NCI-H2029 (cell line): Measurements from ENCODE around the gene PHACTR3.

Experiments
- DNase-seq: peaks from one replicate; lab custom pipeline; 2025; lab: John Stamatoyannopoulos, UW

PHACTR3 gene

DNA sequence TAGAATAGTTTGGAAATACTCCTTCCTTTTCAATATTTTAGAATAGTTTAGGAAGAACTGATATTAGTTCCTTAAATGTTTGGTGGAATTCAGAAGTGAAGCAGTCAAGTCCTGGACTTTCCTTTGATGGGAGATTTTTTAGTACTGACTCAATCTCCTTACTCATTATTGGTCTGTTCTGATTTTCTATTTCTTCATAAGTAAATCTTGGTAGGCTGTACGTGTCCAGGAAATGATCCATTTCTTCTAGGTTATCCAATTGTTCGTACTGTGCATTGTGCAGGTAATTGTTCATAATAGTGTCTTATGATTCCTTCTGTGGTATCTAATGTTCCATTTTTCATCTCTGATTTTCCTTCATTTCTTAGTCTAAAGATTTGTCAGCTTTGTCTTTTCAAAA, 190.2 kb downstream of the PHACTR3 start:
- DNase-seq: no peak

DNA sequence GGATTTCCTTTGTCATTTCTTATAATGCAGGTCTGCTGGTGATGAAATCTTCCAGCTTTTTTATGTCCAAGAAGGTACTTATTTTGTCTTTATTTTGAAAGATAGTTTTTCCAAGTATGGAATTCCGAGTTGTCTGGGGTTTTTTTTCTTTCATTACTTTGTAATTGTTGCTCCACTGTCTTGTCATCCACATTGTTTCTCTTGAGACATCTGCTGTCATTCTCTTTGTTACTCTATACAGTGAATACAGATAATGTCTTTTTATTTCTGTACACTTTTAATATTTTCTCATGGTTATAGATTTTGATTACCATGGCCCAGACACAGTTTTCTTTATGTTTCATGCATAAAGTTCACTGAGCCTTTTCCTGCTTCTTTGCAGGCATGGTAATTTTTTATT, 196.0 kb downstream of the PHACTR3 start:
- no peak for DNase-seq

DNA sequence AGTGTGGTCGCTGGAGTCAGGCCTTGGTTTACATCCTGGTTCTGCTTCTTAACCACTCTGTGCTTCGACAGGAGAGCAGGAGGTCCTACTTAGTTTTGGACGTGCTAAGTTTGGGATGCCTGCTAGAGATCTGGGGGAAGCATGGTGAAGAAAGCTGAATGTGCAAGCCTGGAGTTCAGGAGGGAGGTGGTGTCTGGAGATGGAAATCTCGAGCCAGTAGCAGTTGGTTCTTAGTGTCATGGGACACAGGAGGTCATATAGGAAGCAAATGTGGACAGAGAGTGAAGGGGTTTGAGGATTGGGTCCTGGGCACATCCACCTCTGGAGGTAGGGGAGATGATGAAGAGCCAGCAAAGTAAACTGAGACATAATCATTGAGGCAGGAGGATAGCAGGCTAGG, 197.7 kb downstream of the PHACTR3 start:
- no peak for DNase-seq

DNA sequence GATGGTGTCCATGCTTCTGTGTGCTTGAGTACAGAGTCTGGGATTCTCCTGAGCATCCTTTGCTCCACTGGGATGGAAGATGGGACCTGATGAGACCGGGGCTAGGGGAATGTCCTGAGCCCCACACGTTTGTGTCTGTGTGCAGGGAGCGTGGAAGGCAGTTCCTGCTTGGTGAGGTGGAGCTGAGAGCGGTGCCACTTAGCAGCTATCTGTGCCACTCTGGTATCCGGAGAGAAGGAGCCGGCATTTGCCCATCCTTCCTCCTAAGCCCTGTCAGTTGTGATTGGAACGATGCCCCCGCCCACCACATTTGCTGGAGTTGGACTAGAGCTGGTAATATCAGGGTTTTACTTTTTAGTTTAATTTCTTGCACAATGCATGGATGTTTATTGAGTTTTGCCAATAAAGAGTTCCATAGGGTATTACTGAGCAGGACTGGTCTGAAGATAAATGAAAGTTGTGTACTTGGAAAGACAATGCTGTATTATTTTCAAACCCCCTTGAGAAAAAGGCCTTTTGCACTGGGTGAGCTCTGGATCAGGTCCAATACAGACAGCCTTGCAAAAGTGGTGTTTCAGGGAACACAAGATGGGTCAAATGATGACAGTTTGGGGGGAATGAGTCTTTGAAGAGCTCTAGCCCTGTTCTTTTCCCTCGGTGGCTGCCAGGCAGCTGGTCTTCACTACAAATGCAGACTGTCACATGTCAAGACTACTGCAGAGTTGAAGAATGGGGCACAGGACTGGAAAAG, 198.3 kb downstream of the PHACTR3 start:
- no peak for DNase-seq

DNA sequence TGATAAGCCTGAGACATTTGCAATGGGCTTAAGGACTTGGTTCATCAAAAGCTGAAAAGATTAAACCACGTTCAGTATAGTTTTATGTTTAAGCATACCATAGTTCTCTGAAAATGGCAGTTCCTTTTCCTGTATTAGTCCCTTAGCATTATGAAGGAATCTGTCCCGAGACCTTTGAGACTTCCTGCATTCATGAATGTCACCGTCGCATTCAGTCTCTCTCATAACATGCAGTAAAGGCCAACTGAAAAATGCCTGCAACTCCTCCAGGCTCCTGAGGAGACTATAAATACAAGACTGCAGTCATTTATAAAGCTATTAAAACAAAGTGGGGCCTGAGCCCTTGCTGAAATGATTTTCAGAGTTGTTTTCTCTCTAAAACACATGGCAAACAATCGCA, 200.0 kb downstream of the PHACTR3 start:
- DNase-seq: no peak

DNA sequence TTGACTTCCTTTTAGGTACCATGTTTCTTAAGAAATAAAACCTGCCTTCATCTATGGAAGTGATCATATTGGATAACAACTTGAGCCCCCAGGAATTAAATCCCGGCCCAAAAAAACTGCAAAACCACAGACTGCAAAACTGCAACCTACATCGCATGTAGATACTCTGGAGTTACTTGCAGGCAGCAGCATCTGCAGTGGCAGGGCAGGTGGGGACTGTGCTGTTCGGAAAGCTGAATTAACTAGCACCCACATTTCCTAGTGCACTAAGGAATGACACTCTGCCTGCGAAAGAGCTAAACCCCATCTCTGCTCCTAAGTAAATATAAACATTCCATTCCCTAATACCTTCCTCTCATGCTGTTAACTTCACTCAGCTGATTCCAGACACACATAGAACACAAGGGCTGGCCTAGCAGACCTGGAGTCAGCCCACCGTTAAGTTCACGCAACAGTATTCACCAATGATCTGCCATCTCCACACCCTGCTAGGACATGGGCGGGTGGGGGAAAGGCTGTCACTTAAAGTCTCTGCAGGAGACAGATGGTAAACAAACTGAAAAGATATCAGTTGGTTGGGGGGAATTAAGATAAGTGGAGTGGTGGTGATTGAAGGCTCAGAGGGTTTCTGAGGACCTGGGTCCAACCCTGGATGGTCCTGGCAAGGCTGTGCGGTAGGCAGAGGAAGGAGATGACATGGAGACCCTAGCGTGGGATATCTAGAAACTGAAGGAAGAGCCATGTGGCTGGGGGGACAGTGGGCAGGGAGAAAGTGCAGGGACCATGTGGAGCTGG, 200.7 kb downstream of the PHACTR3 start:
- no peak for DNase-seq

DNA sequence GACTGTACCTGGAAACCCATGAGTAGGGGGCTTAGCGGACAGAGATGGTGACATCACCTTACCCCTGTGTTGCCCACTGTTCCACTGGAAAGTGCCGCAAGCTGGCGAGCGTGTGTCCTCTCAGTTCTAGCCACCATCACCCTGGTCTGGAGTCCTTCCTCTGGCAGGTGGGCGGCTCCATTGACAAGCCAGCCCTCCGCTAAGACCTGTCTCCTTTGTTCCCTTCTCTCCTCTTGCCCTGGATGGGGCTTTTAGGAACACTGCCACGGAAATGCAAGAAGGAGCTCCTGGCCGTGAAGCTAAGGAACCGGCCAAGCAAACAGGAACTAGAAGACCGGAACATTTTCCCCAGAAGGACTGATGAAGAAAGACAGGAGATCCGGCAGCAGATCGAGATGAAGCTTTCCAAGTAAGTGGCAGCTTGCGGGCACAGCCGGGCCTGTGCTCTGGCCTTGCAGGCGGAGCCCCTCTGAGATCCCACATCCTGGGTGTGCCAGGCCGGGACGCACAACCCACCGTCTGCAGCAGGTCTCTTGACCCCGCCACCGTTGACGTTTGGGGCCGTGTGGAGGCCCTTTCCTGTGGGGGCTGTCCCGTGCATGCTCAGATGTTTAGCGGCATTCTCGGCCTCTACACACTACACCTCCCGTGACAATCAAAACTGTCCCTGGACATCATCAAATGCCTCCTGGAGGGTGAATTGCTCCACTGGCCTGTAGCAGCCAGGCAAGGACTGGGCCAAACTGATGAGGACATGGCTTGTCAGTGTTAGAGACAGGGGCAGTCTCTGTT, 201.6 kb downstream of the PHACTR3 start:
- no peak for DNase-seq

DNA sequence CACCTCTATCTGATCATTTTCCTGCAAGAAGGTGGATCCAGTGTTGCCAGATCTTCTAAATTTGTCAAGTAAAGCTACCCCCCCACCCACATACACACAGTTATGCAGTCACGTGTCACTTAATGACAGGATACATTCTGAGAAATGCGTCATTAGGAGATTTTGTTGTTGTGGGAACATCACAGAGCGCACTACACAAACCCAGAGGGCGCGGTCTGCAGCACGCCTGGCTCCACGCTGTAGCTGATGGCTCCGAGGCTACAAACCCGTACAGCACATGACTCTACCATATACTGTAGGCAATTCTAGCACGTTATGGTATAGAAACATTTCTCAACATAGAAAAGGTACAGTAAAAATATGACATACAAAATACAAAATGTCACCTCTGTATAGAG, 202.2 kb downstream of the PHACTR3 start:
- DNase-seq: no peak

DNA sequence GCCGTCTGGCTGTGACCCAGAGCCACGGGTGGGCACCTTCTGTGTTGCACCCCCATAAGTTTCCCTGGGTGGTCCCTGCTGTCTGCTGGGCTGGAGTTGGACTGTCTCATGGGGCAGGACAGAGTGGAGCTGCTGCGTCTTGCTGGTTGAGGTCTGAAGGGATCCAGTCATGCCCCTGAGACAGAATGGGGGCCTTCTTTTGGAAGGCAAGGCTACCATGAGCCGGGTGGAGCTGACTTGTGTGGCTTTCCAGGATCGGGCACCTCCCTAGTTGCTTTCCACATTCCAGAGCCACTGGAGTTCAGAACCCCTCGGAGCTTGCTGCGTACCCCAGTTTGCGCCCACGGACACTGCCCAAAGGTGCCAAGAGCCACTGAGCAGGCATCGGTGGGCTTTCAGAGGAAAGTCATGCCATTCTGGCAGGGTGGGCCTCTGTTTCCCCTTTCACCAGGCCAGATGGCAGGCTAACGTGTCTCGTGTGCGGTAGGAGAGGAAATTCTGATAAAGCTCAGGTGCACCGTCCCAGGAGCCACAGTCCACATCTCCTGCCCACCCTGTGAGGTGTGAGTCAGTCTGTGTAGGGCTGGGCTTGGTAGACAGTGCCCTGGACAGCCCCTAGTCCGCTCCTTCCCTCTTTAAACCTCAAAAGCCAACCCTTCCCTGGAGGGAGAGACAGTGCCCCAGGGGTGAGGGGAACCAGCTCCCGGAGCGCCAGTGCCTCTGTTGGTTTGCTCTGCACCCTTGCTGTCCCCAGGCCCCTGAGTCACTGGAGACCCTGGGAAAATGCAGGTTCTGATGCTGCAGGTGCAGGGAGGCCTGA, 203.8 kb downstream of the PHACTR3 start:
- DNase-seq: no peak

DNA sequence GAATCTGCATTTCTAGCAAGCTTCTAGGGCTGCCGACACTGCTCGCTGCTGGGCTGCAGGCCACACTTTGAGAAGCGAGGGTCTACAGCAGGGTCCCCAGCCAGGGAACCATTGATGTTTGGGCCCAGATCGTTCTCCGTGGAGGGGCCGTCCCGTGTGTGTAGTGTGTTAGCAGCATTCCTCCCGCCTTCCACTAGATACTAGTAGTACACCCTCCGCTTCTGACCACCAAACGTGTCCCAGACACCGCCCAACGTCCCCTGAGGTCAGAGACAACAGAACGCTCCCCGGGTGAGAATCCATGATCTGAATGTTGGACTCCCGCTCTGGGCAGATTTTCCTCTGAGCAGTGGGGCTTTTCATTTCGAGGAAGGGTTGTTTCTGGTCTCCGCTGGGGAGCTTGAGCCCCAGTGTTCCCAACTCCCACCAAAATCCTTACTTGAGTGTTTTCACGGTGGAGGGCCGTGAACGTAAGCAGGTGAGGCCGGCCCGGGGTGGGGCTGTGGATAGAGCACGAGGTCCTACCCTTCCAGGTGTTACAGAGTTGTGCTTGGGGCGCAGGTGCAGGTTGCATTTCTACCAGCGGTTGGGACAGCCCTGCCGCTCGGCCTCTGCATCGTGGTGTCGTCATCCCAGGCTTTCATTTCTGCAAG, 204.5 kb downstream of the PHACTR3 start:
- DNase-seq: no peak

DNA sequence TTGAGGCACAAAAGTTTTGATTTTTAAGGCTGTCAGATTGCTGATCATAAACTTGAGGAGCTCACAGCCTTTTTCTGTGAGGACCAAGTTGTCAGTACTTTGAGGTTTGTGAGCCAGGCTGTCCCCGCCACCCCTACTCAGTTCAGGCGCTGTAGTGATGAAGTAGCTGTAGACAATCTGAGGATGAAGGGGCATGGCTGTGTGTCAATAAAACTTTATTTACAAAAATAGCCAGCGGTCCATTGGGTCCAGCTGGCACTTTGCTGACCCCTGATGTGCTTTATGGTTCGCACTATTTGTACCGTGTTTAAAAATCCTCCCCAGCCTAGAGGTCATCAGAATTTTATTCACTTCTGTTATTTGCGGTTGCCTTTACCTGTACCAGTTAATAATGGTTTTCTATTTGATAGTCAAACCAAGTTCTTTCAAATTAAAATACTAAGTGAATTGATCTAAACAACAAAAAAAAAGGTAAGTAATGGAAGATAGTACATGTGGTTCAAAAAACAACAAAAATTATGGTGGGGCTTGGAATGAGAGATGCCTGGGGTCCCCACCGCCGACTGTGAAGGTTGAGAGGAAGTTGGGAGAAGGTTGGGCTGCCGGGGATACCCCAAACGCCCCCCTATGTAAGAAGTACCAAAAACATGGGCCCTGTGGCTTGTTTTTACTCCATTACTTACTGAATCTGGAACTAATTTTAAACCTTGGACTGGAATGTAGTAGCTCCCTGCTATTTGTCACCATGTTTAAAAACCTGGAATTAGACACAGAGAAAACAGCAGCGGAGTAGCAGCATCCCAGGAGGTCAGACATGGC, 205.5 kb downstream of the PHACTR3 start:
- no peak for DNase-seq

DNA sequence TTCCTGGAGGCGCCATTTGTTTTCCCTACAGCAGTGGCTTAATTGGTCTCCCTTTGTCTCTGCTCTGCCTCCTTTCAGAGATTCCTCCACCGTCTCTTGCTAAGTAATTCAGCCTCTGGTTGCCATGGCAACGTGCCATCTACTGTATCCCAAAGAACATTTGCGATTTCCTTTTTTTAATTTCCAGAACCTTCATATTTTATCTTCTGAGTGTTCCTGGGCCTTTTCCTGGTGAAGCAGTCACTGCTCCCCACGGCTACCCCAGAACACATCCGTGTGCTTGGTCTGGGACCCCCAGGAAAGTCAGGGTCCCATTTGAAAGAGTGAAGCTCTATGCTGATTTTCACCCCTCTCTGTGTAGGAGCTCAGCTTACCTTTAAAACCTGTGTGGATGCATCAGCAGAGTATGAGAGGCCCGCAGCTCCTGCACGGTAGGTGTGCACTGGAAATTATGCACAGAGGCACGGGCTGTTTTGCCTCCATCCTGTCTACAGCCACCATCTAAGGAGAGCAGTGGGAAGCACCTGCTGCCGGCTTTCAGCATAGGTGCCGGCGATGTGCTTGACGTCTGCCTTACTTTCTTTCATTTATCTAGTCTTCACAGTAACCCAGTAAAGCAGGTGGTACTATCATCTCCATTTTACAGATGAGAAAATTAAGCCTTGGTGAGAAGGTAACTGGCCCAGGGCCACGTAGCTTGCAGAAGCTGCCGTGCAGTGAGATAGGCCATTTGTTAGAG, 206.3 kb downstream of the PHACTR3 start:
- no peak for DNase-seq

DNA sequence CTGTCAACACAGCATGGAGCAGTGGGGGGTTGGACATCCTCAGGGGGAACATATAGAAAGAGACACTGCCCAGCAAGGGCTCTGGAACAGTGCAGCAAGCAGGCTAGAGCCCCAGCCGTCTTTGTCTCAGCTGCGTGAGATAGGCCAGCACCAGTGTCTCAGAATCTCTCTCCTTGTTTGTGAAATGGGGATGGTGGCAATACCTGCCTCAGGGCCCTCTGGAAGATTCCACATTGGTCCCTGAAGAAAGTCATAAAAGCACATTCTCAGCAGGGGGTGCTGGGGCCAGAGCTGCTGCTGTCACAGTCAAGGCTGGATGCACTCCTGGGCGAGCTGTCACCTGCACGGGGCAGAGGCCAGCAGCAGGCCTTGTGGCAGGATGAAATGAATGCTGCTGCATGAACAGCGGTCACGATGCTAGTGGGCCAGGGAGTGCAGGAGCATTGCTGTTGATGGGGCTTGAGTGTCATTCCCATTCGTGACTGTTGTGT, 207.4 kb downstream of the PHACTR3 start:
- no peak for DNase-seq

DNA sequence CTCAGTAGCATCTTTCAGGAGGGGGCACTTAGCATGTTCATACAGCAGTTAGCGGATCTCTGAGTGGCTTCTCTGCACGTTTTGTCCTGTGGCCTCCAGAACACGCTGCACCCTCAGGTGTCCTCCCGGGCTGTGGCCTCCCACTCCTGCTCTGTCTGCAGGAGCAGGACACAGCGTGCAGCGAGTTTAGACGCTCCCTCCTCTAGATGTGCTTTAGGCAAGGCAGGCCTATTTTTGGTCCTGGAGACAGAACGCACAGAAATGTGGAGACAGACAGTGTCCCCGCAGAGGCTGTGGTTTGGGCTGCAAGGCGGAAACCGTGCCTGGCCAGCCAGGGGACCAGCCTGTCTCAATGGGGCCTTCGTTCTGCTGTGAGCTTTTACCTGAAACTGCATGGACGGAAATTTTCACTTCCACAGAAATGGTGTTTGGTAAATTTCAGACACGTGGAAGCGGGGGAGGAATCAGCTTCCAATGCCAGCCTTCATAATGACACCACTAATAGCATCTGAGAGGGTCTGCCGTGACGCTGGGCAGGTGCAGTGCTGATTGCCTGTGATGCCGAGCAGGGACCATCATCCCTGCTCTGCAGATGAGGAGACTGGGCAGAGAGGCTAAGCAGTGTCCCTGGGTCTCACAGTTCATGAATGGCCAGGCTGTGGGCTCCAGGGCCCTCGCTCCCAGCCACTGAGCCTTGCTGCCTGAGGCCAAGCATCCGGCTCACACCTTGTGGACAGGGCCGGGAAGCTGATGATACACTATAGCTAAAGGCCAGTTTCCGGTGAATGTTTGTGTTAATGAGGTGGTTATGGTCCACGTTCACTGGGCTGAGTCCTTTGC, 208.2 kb downstream of the PHACTR3 start:
- no peak for DNase-seq

DNA sequence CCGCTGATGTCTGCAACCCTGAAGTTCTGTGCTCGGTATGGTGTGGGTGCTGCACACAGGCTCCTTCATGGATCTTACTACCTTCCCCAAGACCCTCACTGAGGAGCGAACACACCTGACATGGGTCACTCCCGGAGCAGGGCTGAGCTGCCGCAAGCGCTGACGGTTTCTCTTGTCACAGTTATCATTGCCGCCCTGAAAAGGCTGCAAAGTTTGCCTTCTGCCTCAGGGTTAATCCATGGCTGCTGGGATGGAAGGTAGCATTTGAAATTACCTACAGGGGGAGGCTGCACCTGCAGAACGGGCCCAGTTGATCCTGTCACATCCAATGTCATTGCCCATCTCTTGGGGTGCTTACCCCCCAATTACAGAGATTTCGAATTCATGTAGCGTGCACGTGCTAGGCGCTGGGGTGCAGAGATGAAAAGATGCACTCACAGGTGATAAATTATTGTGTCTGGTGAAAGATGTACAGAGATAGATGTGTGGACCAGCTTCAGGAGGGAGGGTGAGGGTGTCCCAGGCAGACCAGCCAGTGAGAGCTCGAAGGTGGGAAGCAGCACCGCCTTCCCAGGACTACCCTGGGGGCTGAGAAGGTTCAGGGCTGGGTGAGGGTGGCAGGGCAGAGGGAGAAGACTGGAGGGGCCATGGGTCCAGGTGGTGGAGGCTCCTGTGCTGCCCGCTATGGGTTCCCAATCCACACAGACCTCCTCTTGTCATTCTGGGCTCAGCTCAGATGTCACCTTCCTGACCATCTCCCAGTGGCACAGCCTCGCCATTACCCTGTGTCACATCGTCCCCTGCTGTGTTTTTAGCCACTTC, 209.0 kb downstream of the PHACTR3 start:
- DNase-seq: no peak

DNA sequence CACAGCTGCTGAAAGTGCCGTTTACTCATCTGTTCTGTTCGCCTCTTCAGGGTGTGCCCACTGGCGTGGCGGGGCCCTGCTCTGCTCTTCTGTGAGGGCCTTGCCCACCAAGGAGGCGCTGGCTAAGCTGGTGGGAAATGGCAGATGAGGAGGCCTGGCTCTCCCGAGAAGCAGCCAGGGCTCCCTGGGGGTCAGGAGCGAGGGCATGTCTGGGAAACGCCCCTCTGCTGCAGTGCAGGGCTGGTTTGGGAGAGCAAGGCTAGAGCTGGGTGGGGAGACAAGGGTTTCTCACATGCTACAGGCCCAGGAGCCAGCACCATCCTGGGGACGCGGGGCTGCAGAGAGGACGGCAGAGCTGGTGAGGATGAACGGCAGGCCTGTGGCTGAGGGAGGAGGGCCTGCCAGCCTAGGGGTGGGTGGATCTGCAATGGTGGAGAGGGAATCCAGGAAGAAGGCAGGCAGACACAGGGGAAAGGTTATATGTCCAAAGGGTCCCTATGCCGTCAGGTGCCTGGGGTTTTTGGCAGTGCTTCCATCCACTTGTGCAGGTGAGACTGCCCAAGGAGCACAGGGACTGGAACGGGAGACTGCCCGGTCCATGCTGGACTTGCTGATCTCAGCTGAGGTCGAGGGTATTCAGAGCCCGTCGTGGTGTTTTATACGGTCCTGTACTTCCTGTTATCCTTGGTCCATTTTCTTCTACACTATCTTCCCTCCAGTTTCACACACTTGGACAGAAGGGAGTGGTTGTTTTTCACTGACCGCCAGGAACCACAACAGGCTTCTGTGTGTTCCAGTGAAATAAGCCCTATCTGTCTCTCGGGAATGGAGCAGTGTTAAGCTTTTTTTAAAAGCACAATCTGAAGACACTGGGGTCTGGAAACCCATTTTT, 209.9 kb downstream of the PHACTR3 start:
- DNase-seq: no peak

DNA sequence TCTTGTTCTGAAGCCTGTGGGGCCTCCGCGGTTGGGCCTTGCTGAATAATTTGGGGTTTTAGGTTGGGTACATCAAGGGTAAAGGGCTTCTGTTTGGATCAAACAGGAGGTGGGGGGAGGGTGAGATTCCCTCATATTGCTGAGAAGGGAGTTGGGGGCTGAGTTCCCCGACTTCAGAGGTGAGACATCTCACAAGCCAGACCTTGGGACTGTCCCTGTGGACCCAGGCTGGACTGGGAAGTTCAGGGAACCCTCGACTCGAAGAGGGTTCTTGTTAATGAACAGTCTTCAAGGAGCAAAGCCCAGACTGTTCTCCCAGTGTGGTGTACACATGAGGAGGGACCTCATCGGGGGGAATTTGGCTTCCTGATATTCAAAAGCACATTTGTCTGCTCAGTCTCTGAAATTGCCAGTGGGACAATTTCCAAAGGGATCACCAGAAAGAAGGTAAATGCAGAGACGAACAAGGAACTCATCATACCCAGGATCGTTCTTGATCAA, 210.6 kb downstream of the PHACTR3 start:
- DNase-seq: no peak
